HUES6 (cell line): Measurements from ENCODE around the gene NUMBL.

ENCODE experiments used
- H3K27ac ChIP-seq: 2 replicates; pipeline ENCODE4 v1.7.0; 2013; ENCODE audit warnings: low read depth, mild to moderate bottlenecking, low read length, inconsistent platforms
- H3K27me3 ChIP-seq: 2 replicates; pipeline ENCODE4 v1.6.1; 2013; ENCODE audit warnings: low read length; ENCODE audit not compliant: control insufficient read depth, insufficient read depth
- H3K36me3 ChIP-seq: 2 replicates; pipeline ENCODE4 v1.6.1; 2013; ENCODE audit warnings: low read length; ENCODE audit not compliant: control insufficient read depth, insufficient read depth
- H3K4me1 ChIP-seq: 2 replicates; pipeline ENCODE4 v1.6.1; 2013; ENCODE audit warnings: low read length; ENCODE audit not compliant: control insufficient read depth, insufficient read depth
- H3K4me3 ChIP-seq: 2 replicates; pipeline ENCODE4 v1.5.1; 2013; ENCODE audit warnings: low read depth, low read length
- H3K9ac ChIP-seq: one replicate; pipeline ENCODE4 v1.6.1; 2013; ENCODE audit warnings: mild to moderate bottlenecking, low read length
- H3K9me3 ChIP-seq: 2 replicates; pipeline ENCODE4 v1.6.1; 2013; ENCODE audit warnings: low read depth, low read length; ENCODE audit not compliant: control insufficient read depth, insufficient read depth

NUMBL gene

DNA sequence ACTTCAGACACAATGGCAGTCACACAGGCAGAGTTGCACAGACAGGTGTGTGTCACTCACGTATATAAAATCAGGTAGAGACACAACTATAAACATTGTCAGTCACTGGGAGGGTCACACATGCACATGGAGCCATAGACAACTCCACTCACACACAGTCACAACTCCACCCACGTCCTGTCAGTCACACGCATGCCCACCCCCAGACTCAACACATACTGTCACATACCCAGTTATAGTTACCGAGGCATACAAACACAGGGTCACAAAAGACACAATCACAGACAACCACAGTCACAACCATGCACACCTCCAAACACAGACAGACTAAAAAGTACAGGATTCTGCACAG lies 1.5 kb downstream of the NUMBL start:
- peak overlapping the region; percentile 93 for H3K4me3 ChIP-seq
- no peaks in the 10 kb centered on the region for H3K9me3 ChIP-seq
- H3K27ac ChIP-seq, result no peak overlapping the region
- peak overlapping the region; percentile 84 for H3K9ac ChIP-seq
- H3K27me3 ChIP-seq, result no peaks in the 10 kb centered on the region
- peaks cover 29% of the 10 kb centered on the region for H3K36me3 ChIP-seq
- H3K4me1 ChIP-seq, result peaks cover 20% of the 10 kb centered on the region

DNA sequence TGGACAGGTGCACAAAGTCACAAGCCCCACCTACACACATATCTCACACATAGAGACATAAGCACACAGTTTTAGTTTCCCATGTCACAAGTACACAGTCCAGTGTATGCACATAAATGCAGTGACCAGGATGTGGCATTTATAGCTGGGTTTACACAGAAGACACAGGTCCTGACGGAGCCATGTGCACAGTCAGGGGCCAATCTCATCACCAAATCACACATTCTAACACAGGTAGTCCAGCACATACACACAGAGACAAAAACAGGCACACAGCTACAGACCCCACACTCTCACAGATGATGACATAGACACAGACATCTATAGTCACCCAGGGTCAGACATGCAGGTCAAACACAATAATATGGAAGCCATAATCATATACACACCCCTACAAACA lies 2.1 kb downstream of the NUMBL start:
- Histone ChIP-seq H3K4me1 (peaks cover 20% of the 10 kb centered on the region), H3K9me3 (no peaks in the 10 kb centered on the region), H3K27me3 (no peaks in the 10 kb centered on the region), H3K4me3 (no peak overlapping the region), H3K27ac (no peak overlapping the region), H3K9ac (no peak overlapping the region), H3K36me3 (peaks cover 28% of the 10 kb centered on the region)

DNA sequence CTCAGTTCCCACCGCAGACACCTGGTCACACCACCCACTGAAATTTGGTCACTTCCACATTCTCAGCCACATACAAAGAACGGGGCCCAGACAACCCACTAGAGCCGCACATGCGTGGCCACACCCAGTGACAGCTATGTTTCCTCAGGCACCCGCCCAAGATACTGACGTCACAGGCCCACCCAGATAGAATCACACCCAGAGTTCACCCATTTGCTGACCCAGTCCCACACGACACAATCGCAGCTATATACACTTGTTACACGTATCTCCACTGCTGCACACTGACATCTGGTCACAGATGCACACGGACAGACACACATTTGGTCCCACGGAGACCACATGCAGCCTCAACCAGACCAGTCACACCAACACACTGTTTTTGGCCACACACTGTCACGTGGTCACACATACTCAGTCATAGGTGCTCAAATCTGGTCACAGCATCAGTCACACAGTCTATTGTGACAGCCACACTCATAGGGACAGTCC lies 2.9 kb downstream of the NUMBL start:
- H3K36me3 ChIP-seq, result peaks cover 30% of the 10 kb centered on the region
- H3K4me3 ChIP-seq, result no peak overlapping the region
- no peaks in the 10 kb centered on the region for H3K27me3 ChIP-seq
- H3K9me3 ChIP-seq, result no peaks in the 10 kb centered on the region
- H3K4me1 ChIP-seq, result peaks cover 20% of the 10 kb centered on the region
- H3K27ac ChIP-seq, result no peak overlapping the region
- H3K9ac ChIP-seq, result no peak overlapping the region

DNA sequence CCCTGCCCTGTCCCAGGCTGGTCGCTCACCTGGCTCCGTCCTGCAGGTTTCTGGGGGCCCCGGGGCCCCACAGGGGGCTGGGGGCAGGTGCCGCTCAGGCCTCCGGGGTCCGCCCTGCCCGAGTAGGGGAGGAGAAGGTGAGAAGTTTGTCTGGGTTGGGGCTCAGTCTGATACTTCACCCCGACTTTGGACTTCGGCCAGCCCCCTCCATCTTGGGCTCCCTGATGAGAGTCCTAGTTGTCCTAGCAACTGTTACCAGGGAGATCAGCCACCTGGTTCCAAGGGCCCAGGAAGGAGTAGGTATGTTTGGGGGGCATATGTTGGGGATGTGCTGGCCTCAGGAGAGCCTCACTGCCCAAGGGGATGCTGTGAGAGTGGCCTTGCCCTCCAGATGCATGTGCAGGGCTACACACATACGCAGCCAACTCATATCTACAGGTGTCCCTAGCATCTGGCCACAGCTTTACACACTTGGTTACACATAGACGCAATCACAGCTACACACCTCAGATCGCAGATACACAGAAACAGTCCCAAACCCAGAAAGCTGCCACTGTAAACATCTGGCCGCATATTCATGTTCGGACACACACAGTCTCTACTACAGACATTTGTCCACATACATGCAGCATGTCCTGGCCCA lies 3.4 kb downstream of the NUMBL start:
- Histone ChIP-seq H3K27me3 (no peaks in the 10 kb centered on the region), H3K27ac (no peak overlapping the region), H3K4me1 (peaks cover 16% of the 10 kb centered on the region), H3K36me3 (peaks cover 34% of the 10 kb centered on the region), H3K9ac (no peak overlapping the region), H3K9me3 (no peaks in the 10 kb centered on the region), H3K4me3 (no peak overlapping the region)

DNA sequence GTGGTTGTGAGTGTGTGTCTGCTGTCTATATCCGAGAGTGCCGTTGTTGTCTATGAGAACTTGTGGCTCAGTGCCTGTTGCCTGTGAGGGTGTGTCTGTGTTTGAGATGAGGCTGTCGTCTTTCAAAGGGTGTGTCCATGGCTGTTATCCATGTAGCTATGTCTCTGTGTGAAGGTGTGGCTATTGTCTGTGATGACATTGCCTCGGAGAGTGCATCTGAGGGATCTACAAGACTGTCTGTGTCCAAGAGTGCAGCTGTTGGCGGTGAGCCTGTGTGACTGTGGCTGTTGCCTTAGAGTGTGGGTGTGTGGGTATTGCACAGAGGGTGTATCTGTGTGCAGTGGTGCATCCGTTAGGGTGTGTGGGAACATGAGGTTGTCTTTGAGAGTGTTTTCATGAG lies 4.9 kb downstream of the NUMBL start:
- H3K36me3 ChIP-seq, result peaks cover 43% of the 10 kb centered on the region

DNA sequence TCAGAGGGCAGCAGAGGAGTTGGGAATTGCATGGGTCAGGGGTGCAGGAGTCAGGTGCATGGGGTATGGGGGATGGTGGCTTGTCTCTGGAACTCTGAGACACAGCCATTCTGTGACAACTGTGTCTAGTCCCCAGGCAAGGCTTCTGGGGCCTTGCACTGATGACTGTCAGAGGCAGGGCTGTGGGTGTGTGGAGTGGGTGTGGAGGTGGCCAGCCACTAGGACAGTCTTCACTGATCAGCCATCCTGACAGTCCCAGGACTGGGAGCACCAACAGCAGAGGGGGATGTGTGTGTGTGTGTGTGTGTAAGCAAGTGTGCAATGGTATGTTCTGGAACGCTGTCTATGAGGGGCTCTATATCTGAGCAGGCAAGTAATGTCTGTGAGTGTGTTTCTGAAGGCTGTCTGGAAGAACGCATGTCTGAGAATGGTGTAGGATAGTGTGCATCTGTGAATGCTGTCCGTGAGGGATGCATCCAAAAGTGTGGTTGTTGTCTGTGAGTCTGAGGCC lies 5.4 kb downstream of the NUMBL start:
- Histone ChIP-seq H3K36me3 (peaks cover 44% of the 10 kb centered on the region), H3K9ac (no peak overlapping the region), H3K4me1 (peaks cover 6% of the 10 kb centered on the region), H3K9me3 (no peaks in the 10 kb centered on the region), H3K27ac (no peak overlapping the region), H3K4me3 (no peak overlapping the region), H3K27me3 (no peaks in the 10 kb centered on the region)

More for the DNA sequence above, 4.9 kb downstream of the NUMBL start:
- peaks cover 6% of the 10 kb centered on the region for H3K4me1 ChIP-seq
- no peaks in the 10 kb centered on the region for H3K9me3 ChIP-seq
- no peak overlapping the region for H3K4me3 ChIP-seq
- H3K27me3 ChIP-seq, result no peaks in the 10 kb centered on the region
- H3K9ac ChIP-seq, result no peak overlapping the region
- H3K27ac ChIP-seq, result no peak overlapping the region

DNA sequence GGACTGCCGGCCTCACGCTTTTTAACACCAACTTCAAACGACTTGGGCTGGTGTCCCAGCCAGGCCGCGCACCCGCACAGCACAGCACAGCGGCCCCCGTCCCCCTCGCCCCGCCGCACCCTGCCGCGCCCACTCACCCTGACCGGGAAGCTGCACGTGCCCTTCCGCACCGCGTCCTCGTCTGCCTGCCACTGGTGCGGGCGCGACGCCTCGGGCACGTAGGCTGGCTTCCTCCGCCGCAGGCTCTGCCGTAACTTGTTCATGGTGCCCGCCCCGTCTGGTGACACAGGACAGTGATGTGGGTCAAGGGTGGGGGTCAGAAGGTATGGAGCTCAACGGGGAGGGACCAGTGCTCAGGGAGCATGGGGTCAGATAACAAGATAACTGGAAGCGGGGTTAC lies 6.2 kb downstream of the NUMBL start:
- Histone ChIP-seq H3K27me3 (no peaks in the 10 kb centered on the region), H3K4me1 (peaks cover 4% of the 10 kb centered on the region), H3K9ac (no peak overlapping the region), H3K36me3 (peaks cover 50% of the 10 kb centered on the region), H3K9me3 (no peaks in the 10 kb centered on the region), H3K27ac (no peak overlapping the region), H3K4me3 (no peak overlapping the region)

DNA sequence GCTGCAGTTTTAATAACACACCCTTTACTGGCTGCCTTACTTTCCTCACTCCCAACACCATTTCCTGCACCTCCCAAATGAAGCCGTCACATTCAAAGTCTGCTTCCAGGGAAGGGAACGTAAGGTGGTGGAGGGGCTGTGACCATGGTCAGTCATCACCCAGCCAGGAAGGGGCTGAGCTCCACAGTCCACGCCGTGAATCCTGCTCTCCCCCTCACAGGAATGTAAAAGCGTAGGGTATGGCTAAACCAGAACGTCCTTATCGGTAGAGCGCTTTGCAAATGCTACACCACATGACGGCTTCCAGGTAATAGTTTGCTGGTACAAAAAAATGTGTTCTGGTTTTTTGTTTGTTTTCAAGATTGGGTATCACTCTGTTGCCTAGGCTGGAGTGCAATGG lies 7.0 kb downstream of the NUMBL start:
- Histone ChIP-seq H3K36me3 (peaks cover 56% of the 10 kb centered on the region), H3K4me1 (no peaks in the 10 kb centered on the region), H3K27ac (no peak overlapping the region), H3K9me3 (no peaks in the 10 kb centered on the region), H3K9ac (no peak overlapping the region), H3K27me3 (no peaks in the 10 kb centered on the region), H3K4me3 (no peak overlapping the region)

DNA sequence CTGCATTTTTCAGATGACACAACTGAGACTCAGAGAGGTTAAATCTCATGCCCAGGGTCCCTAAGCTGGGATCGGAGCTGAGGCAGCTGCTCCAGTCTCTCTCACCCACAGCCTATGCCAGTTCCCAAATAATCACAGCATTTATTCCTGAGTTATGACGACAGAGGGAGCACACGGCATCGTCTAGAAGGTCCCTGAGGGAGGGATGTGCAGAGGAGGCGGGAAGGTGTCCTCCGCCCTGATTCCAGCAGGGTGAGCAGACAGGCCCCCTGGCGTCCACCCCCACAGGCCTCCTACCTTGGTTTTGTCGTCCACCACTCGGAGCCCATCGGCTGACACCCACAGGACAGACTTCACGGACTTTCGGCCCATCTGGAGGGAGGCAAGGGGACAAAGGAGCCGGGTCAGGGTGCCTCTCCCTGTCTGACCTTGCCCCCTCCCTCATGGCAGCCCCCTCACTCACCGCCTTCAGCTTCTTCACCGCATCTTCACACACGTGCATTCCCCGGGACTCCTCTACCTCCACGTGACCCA lies 8.0 kb downstream of the NUMBL start:
- no peak overlapping the region for H3K27ac ChIP-seq
- H3K4me3 ChIP-seq, result no peak overlapping the region
- no peaks in the 10 kb centered on the region for H3K9me3 ChIP-seq
- no peak overlapping the region for H3K9ac ChIP-seq
- peaks cover 65% of the 10 kb centered on the region for H3K36me3 ChIP-seq
- H3K27me3 ChIP-seq, result no peaks in the 10 kb centered on the region
- no peaks in the 10 kb centered on the region for H3K4me1 ChIP-seq

DNA sequence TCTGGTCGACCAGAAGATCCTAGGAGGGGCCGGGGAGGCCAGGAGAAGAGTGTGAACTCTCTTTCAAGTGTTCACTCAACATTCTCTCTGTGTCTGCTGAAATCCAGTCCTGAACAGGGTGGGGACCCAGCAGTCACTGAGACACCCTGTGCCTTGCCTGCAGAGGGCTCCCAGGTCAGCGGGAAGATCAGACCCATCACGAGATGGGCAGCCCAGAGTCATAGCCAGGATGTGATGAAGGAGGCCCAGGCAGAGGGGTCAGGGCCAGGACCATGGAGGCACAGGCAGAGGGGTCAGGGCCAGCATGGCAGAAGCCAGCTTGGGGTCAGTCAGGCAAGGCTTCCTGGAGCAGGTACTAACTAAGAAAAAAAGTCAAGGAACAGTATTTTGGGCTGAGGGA lies 9.4 kb downstream of the NUMBL start:
- Histone ChIP-seq H3K27ac (no peak overlapping the region), H3K9me3 (no peaks in the 10 kb centered on the region), H3K27me3 (no peaks in the 10 kb centered on the region), H3K4me3 (no peak overlapping the region), H3K9ac (no peak overlapping the region), H3K4me1 (no peaks in the 10 kb centered on the region), H3K36me3 (peaks cover 72% of the 10 kb centered on the region)

DNA sequence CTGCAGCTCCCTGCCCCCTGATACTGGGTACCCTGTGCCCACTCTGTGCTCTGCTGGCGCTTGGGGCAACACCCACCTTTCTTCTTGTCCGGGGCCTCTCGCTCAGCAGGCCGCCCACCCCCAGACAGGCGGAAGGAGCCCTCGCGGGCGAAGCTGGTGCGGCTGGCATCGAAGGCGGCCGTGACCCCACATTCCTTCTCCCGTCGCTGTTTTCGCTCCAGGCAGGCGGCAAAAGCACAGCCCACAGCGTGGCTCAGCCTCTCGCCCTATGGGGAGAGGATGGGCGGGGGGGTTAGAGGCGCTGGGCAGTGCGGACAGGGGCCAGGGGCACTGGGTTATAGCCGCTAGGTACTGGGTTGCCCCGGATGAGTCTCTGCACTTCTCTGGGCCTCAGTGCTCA lies 13.3 kb downstream of the NUMBL start:
- Histone ChIP-seq H3K4me3 (no peak overlapping the region), H3K27me3 (no peaks in the 10 kb centered on the region), H3K4me1 (no peaks in the 10 kb centered on the region), H3K36me3 (peaks cover 75% of the 10 kb centered on the region), H3K9ac (no peak overlapping the region), H3K27ac (no peak overlapping the region), H3K9me3 (no peaks in the 10 kb centered on the region)
